DOHH2 (cell line): Measurements from ENCODE around the gene ANP32B.
"Not testable (repeated sequence)": the region's sequence is repeated elsewhere in the genome, so short reads cannot be mapped to it uniquely, and the experiment has no call there.

Source experiments
- H3F3A ChIP-seq: fragments of 200-600 bp; sonication (generic), shearing (Covaris generic); 2 replicates; pipeline ENCODE4 v1.6.0; 2016; ENCODE audit warnings: antibody characterized with exemption, mild to moderate bottlenecking; ENCODE audit not compliant: control insufficient read depth, insufficient read depth
- H3K27ac ChIP-seq: fragments of 200-600 bp; sonication (generic); 2 replicates; pipeline ENCODE4 v1.5.1; 2014; ENCODE audit warnings: low read depth, mild to moderate bottlenecking, low read length, moderate library complexity
- H3K27me3 ChIP-seq: fragments of 200-600 bp; sonication (generic); 2 replicates; pipeline ENCODE4 v1.6.1; 2014; ENCODE audit warnings: mild to moderate bottlenecking, low read length, mixed read lengths; ENCODE audit not compliant: control insufficient read depth
- H3K36me3 ChIP-seq: fragments of 200-600 bp; sonication (generic); 2 replicates; pipeline ENCODE4 v1.6.1; 2014; ENCODE audit warnings: mild to moderate bottlenecking, low read length, moderate library complexity, mixed read lengths; ENCODE audit not compliant: control insufficient read depth
- H3K4me1 ChIP-seq: fragments of 200-600 bp; sonication (generic); 2 replicates; pipeline ENCODE4 v1.6.1; 2014; ENCODE audit warnings: mild to moderate bottlenecking, low read length, mixed read lengths; ENCODE audit not compliant: control insufficient read depth
- H3K4me2 ChIP-seq: fragments of 200-600 bp; sonication (generic); 2 replicates; pipeline ENCODE4 v1.6.0; 2014; ENCODE audit warnings: mild to moderate bottlenecking, low read length, moderate library complexity
- H3K4me3 ChIP-seq: fragments of 200-600 bp; sonication (generic); 2 replicates; pipeline ENCODE4 v1.5.1; 2014; ENCODE audit warnings: mild to moderate bottlenecking, low read length, mixed read lengths
- H3K79me2 ChIP-seq: fragments of 200-600 bp; sonication (generic); 2 replicates; pipeline ENCODE4 v1.6.1; 2014; ENCODE audit warnings: mild to moderate bottlenecking, low read length, mixed read lengths; ENCODE audit not compliant: control insufficient read depth
- H3K9me2 ChIP-seq: fragments of 200-600 bp; sonication (generic); replicated peaks from 2 replicates; pipeline ENCODE4 v1.6.1; 2014; ENCODE audit warnings: mild to moderate bottlenecking, low read length, mixed read lengths; ENCODE audit not compliant: control insufficient read depth
- H3K9me3 ChIP-seq: fragments of 200-600 bp; sonication (generic); 2 replicates; pipeline ENCODE4 v1.6.1; 2014; ENCODE audit warnings: antibody characterized with exemption, low read length, mixed read lengths; ENCODE audit not compliant: control insufficient read depth, insufficient read depth
- H4K20me1 ChIP-seq: fragments of 200-600 bp; sonication (generic); 2 replicates; pipeline ENCODE4 v1.6.0; 2014; ENCODE audit warnings: low read depth, mild to moderate bottlenecking, antibody characterized with exemption, low read length, moderate library complexity; ENCODE audit not compliant: control insufficient read depth, insufficient read depth
- EZH2phosphoT487 ChIP-seq: fragments of 200-600 bp; sonication (generic); IDR thresholded peaks from 2 replicates; pipeline ENCODE4 v1.6.1; 2017; ENCODE audit warnings: borderline replicate concordance, mild to moderate bottlenecking, antibody characterized with exemption, low read length, moderate library complexity, mixed read lengths
- TF ChIP-seq, protein P1 (sequence below): fragments of 200-600 bp; sonication (generic); IDR thresholded peaks from one replicate; pipeline ENCODE4 v1.5.1; 2014; ENCODE audit warnings: antibody characterized with exemption, mild to moderate bottlenecking, low read depth, low read length; ENCODE audit not compliant: poor library complexity, severe bottlenecking

The ANP32B gene

DNA sequence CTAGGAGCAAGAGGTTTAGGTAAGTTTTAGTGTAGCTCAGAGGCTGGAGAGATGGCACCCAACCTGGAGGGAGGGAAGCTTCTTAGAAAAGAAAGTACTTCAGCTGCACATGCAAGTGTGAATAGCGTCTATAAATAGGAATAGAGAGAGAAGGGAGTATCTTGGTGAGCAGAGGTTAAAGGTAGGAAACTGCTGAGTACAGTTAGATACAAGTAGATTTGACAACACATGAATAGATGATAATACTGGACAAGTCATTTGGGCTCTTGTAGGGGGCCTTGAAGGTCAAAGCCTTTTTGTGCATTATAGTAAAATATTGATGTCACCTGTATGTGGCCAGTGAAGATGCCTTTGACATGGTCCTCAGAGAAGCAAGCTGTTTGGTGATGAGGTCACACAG is 34.2 kb downstream of the ANP32B start:
- Histone ChIP-seq H3F3A (peaks cover 46% of the 10 kb centered on the region), H3K4me1 (0 out of 2 replicates have a peak, but pooled peaks cover 3% of the 10 kb centered on the region), H4K20me1 (no peaks in the 10 kb centered on the region), H3K9me3 (no peaks in the 10 kb centered on the region), H3K27ac (no peak overlapping the region), H3K36me3 (peaks cover 91% of the 10 kb centered on the region), H3K4me3 (no peak overlapping the region), H3K4me2 (no peak overlapping the region), H3K27me3 (no peaks in the 10 kb centered on the region), H3K79me2 (peaks cover 2% of the 10 kb centered on the region; the same call in 1 of the 2 replicates), H3K9me2 (no peaks in the 10 kb centered on the region)
- TF ChIP-seq, protein P1, sequence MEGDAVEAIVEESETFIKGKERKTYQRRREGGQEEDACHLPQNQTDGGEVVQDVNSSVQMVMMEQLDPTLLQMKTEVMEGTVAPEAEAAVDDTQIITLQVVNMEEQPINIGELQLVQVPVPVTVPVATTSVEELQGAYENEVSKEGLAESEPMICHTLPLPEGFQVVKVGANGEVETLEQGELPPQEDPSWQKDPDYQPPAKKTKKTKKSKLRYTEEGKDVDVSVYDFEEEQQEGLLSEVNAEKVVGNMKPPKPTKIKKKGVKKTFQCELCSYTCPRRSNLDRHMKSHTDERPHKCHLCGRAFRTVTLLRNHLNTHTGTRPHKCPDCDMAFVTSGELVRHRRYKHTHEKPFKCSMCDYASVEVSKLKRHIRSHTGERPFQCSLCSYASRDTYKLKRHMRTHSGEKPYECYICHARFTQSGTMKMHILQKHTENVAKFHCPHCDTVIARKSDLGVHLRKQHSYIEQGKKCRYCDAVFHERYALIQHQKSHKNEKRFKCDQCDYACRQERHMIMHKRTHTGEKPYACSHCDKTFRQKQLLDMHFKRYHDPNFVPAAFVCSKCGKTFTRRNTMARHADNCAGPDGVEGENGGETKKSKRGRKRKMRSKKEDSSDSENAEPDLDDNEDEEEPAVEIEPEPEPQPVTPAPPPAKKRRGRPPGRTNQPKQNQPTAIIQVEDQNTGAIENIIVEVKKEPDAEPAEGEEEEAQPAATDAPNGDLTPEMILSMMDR, result no peak
- no peak for TF ChIP-seq EZH2phosphoT487

DNA sequence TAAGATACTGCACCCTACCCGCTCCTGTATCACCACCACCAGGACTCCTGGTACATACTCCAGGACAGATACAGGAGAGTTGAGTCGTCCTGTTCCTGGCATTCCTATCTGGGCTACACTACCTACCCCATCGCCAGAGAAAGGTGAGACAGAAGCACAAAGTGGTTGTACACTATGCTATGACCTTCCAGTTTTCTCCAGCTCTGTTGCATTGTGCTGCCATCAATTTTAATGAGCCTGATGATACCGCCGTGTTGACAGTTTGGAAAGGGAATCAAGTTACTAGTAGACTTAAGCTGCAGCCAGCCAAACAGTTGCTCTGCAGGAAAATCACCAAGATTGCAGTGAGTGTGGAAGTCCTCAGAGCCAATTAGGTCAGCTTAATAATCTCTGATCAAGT is 35.2 kb downstream of the ANP32B start:
- Histone ChIP-seq H3F3A (peaks cover 51% of the 10 kb centered on the region), H3K9me2 (no peaks in the 10 kb centered on the region), H3K36me3 (peaks cover 80% of the 10 kb centered on the region), H4K20me1 (no peaks in the 10 kb centered on the region), H3K9me3 (no peaks in the 10 kb centered on the region), H3K4me3 (no peak overlapping the region), H3K4me2 (no peak overlapping the region), H3K27ac (no peak overlapping the region), H3K4me1 (peaks cover 8% of the 10 kb centered on the region), H3K79me2 (no peaks in the 10 kb centered on the region), H3K27me3 (no peaks in the 10 kb centered on the region)
- TF ChIP-seq, protein P1, result no peak
- TF ChIP-seq EZH2phosphoT487, result no peak

DNA sequence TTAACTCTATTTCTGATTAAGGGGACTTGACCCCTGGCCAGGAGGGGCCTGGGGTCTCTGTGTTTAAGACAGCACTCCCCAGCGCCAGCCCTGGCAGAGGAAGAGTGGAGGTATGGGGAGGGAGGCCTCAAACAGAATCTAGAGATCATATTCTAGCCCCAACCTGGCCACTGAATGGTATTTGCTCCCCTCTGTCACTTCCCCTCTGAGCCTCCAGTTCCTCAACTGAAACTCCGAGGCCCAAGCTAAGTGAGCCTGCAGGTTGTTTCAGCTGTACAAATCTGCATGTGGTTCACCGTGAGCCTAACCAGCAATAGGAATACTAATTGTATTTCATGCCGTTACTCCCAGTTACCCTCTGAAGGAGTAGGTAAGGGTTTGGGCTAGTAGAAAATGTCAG is 36.0 kb downstream of the ANP32B start:
- peaks cover 56% of the 10 kb centered on the region for H3F3A ChIP-seq
- H3K4me2 ChIP-seq, result no peak overlapping the region
- peaks cover 73% of the 10 kb centered on the region for H3K36me3 ChIP-seq
- no peaks in the 10 kb centered on the region for H3K79me2 ChIP-seq
- no peak for TF ChIP-seq EZH2phosphoT487
- H3K27me3 ChIP-seq, result no peaks in the 10 kb centered on the region
- H4K20me1 ChIP-seq, result no peaks in the 10 kb centered on the region
- H3K4me3 ChIP-seq, result no peak overlapping the region
- no peaks in the 10 kb centered on the region for H3K9me2 ChIP-seq
- H3K4me1 ChIP-seq, result peaks cover 14% of the 10 kb centered on the region
- H3K27ac ChIP-seq, result no peak overlapping the region
- H3K9me3 ChIP-seq, result no peaks in the 10 kb centered on the region

- H3K27me3 ChIP-seq, H4K20me1 ChIP-seq, H3K9me2 ChIP-seq, H3K4me3 ChIP-seq, H3K9me3 ChIP-seq, H3K79me2 ChIP-seq, H3K4me2 ChIP-seq, H3K27ac ChIP-seq: not testable (repeated sequence)
- Histone ChIP-seq H3K36me3 (peaks cover 65% of the 10 kb centered on the region), H3K4me1 (peaks cover 21% of the 10 kb centered on the region), H3F3A (peaks cover 59% of the 10 kb centered on the region)
These were observed 36.7 kb downstream of the ANP32B start for GRCh38 chr9:98019869-98020268.
